ENCODE results near the gene DYNC1H1.

- TF ChIP-seq CTCF (IDR thresholded peaks at IDR 0.05) (no peak), EZH2phosphoT487 (IDR thresholded peaks at IDR 0.05) (no peak), EZH2 (IDR thresholded peaks at IDR 0.05) (no peak)
Observed at GRCh38 chr14:102087762-102088011, 123.3 kb downstream of the DYNC1H1 start.
